H1 (cell line): ENCODE data around the gene BRCC3. TPM values are rescaled to one million over a fixed set of nuclear protein-coding genes. Genes with fewer than 3 reads are reported as not detected.

Source experiments
- CTCF ChIA-PET: fragments of 300-600 bp; sonication (Branson Sonifier 250); formaldehyde crosslinking; loops from one replicate; lab custom pipeline; 2021; ENCODE audit not compliant: partially characterized antibody; lab: Charles Lee
- POLR2A ChIA-PET: fragments of 300-600 bp; sonication (Branson Sonifier 250); formaldehyde crosslinking; loops from one replicate; lab custom pipeline; 2021; ENCODE audit warnings: inconsistent platforms; ENCODE audit not compliant: partially characterized antibody; lab: Charles Lee
- DNase-seq, 2 experiments: peaks; one replicate each; pipeline versions ENCODE4 v3.0.0 to v3.0.0-alpha.2; 2010 to 2022; ENCODE audit warnings: low spot score in 2 of 2, low read depth in 1 of 2, mixed read lengths in 1 of 2
- FAIRE-seq: peaks from 2 replicates; lab custom pipeline; 2011; peaks lifted over from hg19 to GRCh38; lab: Jason Lieb, UNC
- H2AFZ ChIP-seq: 2 replicates; pipeline ENCODE4 v1.8.1; 2012; ENCODE audit warnings: low read length, inconsistent platforms
- H2AK5ac ChIP-seq: 2 replicates; pipeline ENCODE4 v1.6.1; 2013; ENCODE audit warnings: low read depth, low read length
- H2BK120ac ChIP-seq: replicated peaks from 2 replicates; pipeline ENCODE3; 2013; ENCODE audit warnings: low read depth, low read length, inconsistent platforms
- H2BK12ac ChIP-seq: 2 replicates; pipeline ENCODE4 v1.6.1; 2013; ENCODE audit warnings: low read depth, low read length
- H2BK15ac ChIP-seq: 2 replicates; pipeline ENCODE4 v1.6.1; 2013; ENCODE audit warnings: low read length
- H2BK20ac ChIP-seq: 2 replicates; pipeline ENCODE4 v1.6.1; 2013; ENCODE audit warnings: low read length
- H2BK5ac ChIP-seq: 2 replicates; pipeline ENCODE4 v1.6.1; 2013; ENCODE audit warnings: low read depth, low read length
- H3K14ac ChIP-seq: 2 replicates; pipeline ENCODE4 v1.6.1; 2013; ENCODE audit warnings: inconsistent platforms; ENCODE audit not compliant: insufficient read length
- H3K18ac ChIP-seq: 2 replicates; pipeline ENCODE4 v1.6.1; 2013; ENCODE audit warnings: low read length; ENCODE audit errors: extremely low read depth
- H3K23ac ChIP-seq: 2 replicates; pipeline ENCODE4 v1.6.1; 2013; ENCODE audit warnings: inconsistent platforms; ENCODE audit not compliant: insufficient read length
- H3K23me2 ChIP-seq: 2 replicates; pipeline ENCODE4 v1.6.1; 2013; ENCODE audit warnings: low read depth, low read length
- H3K27ac ChIP-seq: 2 replicates; pipeline ENCODE4 v1.6.1; 2011; ENCODE audit warnings: low read depth, low read length, inconsistent platforms
- H3K27me3 ChIP-seq, 4 experiments: replicated peaks in 1 of 4; 1 replicate in 1 of 4; 2 replicates in 3 of 4; pipeline versions ENCODE4 v1.6.1 to v1.8.1; 2011 to 2013; ENCODE audit warnings: low read length in 3 of 4, mild to moderate bottlenecking in 3 of 4, inconsistent platforms in 2 of 4, mixed read lengths in 2 of 4, moderate library complexity in 1 of 4; ENCODE audit not compliant: control insufficient read depth in 3 of 4, insufficient read depth in 3 of 4; ENCODE audit errors: extremely low read depth in 1 of 4
- H3K36me3 ChIP-seq, 4 experiments: 2 replicates each; pipeline versions ENCODE4 v1.6.1 to v1.8.1; 2011 to 2013; ENCODE audit warnings: mild to moderate bottlenecking in 4 of 4, low read length in 3 of 4, moderate library complexity in 2 of 4, control low read depth in 1 of 4, inconsistent platforms in 1 of 4; ENCODE audit not compliant: insufficient read depth in 4 of 4, control insufficient read depth in 2 of 4
- H3K4ac ChIP-seq: replicated peaks from 2 replicates; pipeline ENCODE3; 2013; ENCODE audit warnings: low read length, low read depth, mixed read lengths, inconsistent platforms; ENCODE audit not compliant: insufficient read length
- H3K4me1 ChIP-seq, 4 experiments: replicated peaks in 1 of 4; 1 replicate in 1 of 4; 2 replicates in 3 of 4; pipeline versions ENCODE4 v1.6.1 to v1.8.1; 2011 to 2013; ENCODE audit warnings: low read length in 3 of 4, inconsistent platforms in 2 of 4, mixed read lengths in 1 of 4; ENCODE audit not compliant: insufficient read depth in 4 of 4, control insufficient read depth in 3 of 4
- H3K4me2 ChIP-seq, 2 experiments: 2 replicates each; pipeline versions ENCODE4 v1.6.1 to v1.8.1; 2011 to 2013; ENCODE audit warnings: low read depth in 2 of 2, low read length in 2 of 2, control low read depth in 1 of 2, inconsistent platforms in 1 of 2, mild to moderate bottlenecking in 1 of 2; ENCODE audit not compliant: insufficient read depth in 1 of 2
- H3K4me3 ChIP-seq, 4 experiments: fragments of 200-600, 300-600 bp in 1 of 4; sonication (generic), shearing (Covaris generic), sonication (Bioruptor Twin) in 1 of 4; 2 replicates each; pipeline versions ENCODE4 v1.5.1 to v1.8.1; 2011 to 2016; ENCODE audit warnings: low read length in 4 of 4, low read depth in 3 of 4, control low read depth in 2 of 4, inconsistent platforms in 2 of 4, mild to moderate bottlenecking in 2 of 4, mixed read lengths in 1 of 4, moderate library complexity in 1 of 4; ENCODE audit not compliant: insufficient read depth in 2 of 4; ENCODE audit errors: extremely low read depth in 1 of 4
- H3K56ac ChIP-seq: replicated peaks from 2 replicates; pipeline ENCODE3; 2013; ENCODE audit warnings: low read depth, mild to moderate bottlenecking, mixed read lengths, low read length, inconsistent platforms; ENCODE audit not compliant: insufficient read length
- H3K79me1 ChIP-seq: 2 replicates; pipeline ENCODE4 v1.6.1; 2013; ENCODE audit warnings: low read depth, low read length, control low read depth
- H3K79me2 ChIP-seq, 2 experiments: 2 replicates each; pipeline versions ENCODE4 v1.6.1 to v1.8.1; 2012 to 2013; ENCODE audit warnings: low read length in 2 of 2, mild to moderate bottlenecking in 2 of 2, inconsistent platforms in 1 of 2; ENCODE audit not compliant: insufficient read depth in 2 of 2, control insufficient read depth in 1 of 2
- H3K9ac ChIP-seq, 4 experiments: replicated peaks in 1 of 4; 1 replicate in 1 of 4; 2 replicates in 3 of 4; pipeline versions ENCODE4 v1.6.1 to v1.8.1; 2011 to 2013; ENCODE audit warnings: low read depth in 3 of 4, low read length in 3 of 4, control low read depth in 2 of 4, mild to moderate bottlenecking in 2 of 4, moderate library complexity in 2 of 4, inconsistent platforms in 1 of 4; ENCODE audit errors: extremely low read depth in 1 of 4
- H3K9me3 ChIP-seq, 2 experiments: 2 replicates each; pipeline versions ENCODE4 v1.6.1 to v1.8.1; 2012 to 2013; ENCODE audit warnings: mild to moderate bottlenecking in 2 of 2, moderate library complexity in 2 of 2, control low read depth in 1 of 2, inconsistent platforms in 1 of 2, low read depth in 1 of 2, low read length in 1 of 2, mixed read lengths in 1 of 2; ENCODE audit not compliant: insufficient read depth in 2 of 2
- H4K20me1 ChIP-seq, 2 experiments: replicated peaks in 1 of 2; 2 replicates each; pipeline versions ENCODE3 to v1.8.1; 2011 to 2013; ENCODE audit warnings: inconsistent platforms in 2 of 2, low read length in 2 of 2, mild to moderate bottlenecking in 1 of 2; ENCODE audit not compliant: insufficient read depth in 2 of 2, control insufficient read depth in 1 of 2
- H4K5ac ChIP-seq: 2 replicates; pipeline ENCODE4 v1.6.1; 2013; ENCODE audit warnings: low read length, low read depth, mixed read lengths, inconsistent platforms; ENCODE audit not compliant: insufficient read length
- H4K8ac ChIP-seq: 2 replicates; pipeline ENCODE4 v1.8.0; 2013; ENCODE audit warnings: mild to moderate bottlenecking, moderate library complexity, low read length, inconsistent platforms; ENCODE audit not compliant: insufficient read depth; ENCODE audit errors: extremely low read depth
- H4K91ac ChIP-seq: replicated peaks from 2 replicates; pipeline ENCODE3; 2013; ENCODE audit warnings: low read length, mixed read lengths, inconsistent platforms; ENCODE audit not compliant: insufficient read length
- BACH1 ChIP-seq: IDR thresholded peaks from 2 replicates; pipeline ENCODE4 v1.6.1; 2012; ENCODE audit warnings: low read length, improper control_type of control experiment
- EGR1 ChIP-seq: IDR thresholded peaks from 2 replicates; pipeline ENCODE4 v1.6.1; 2011; ENCODE audit warnings: low read depth, low read length, borderline replicate concordance
- RNF2 ChIP-seq: fragments of 200-900, 300-1000 bp; sonication (generic); IDR thresholded peaks from 2 replicates; pipeline ENCODE4 v1.7.1; 2016; ENCODE audit warnings: borderline replicate concordance, low read depth, mild to moderate bottlenecking, antibody characterized with exemption, low read length; ENCODE audit not compliant: poor library complexity, severe bottlenecking; ENCODE audit errors: missing control alignments
- RXRA ChIP-seq: IDR thresholded peaks from 2 replicates; pipeline ENCODE4 v1.6.1; 2011; ENCODE audit warnings: low read depth, mild to moderate bottlenecking, low read length, moderate library complexity; ENCODE audit not compliant: insufficient read depth
- SP2 ChIP-seq: IDR thresholded peaks from 2 replicates; pipeline ENCODE4 v1.6.1; 2012; ENCODE audit warnings: mild to moderate bottlenecking, low read length, inconsistent platforms
- WGBS, 2 experiments: shearing (Covaris generic) in 1 of 2; methylation state at CpG; one replicate each; pipeline versions ENCODE4 v1.1.6 to v1.1.7; 2013 to 2015; ENCODE audit warnings: low lambda C conversion rate in 2 of 2, mixed read lengths in 2 of 2, inconsistent platforms in 1 of 2, low coverage in 1 of 2, missing lambda C conversion rate in 1 of 2; ENCODE audit not compliant: insufficient replicate concordance in 2 of 2, insufficient coverage in 1 of 2, insufficient read length in 1 of 2; ENCODE audit errors: extremely low coverage in 1 of 2, missing lambda C conversion rate in 1 of 2; 5-methylcytosine and 5-hydroxymethylcytosine counted together
- polyA plus RNA-seq, 7 experiments: library from polyadenylated mRNA; depleted of rRNA in 3 of 7; stranded (reverse) in 5 of 7; unstranded in 2 of 7; fragments of >200 nt in 5 of 7; fragments of 200-250 nt in 2 of 7; gene quantifications; 1 replicate in 5 of 7; 2 replicates in 1 of 7; 4 replicates in 1 of 7; pipeline versions ENCODE4 v1.2.1 to v1.2.3, GENCODE V29; 2011 to 2013; ENCODE audit warnings: missing spikeins in 2 of 7, mixed read lengths in 2 of 7
- total RNA-seq: library from RNA; stranded (reverse); fragmentation: NEBNext Ultra II Directional; extraction: Animal tissue kit (Norgen Biotek cat#: 25700); gene quantifications from 2 replicates; pipeline ENCODE4 v1.2.1, GENCODE V29; 2021

Gene BRCC3
- total and polyA plus RNA-seq, 2 of the 8 experiments (the other 6 are each of a cell fraction or from before 2014, with no cell fraction given), result 13.1 to 23.2 TPM

DNA sequence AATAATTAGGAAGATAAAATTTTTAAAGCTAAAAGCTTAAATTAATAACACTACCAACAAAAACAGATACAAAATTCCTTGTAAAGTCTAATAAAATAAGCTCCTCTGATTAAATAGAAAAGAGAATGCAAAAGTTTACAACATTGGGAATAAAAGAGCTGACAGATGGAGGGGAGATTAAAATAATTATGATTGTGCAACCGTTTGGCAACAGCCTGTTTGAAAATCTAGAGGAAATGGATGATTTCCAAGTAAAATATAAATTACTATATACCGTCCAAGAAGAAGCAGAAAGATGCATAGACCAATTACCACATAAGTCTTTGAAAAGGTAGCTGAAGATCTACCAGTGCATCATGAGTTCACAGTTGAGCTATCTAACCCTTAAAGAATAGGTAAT, 98.6 kb downstream of the BRCC3 start:
- H3K56ac ChIP-seq, result no peak overlapping the region
- H3K27me3 ChIP-seq, result no peaks in the 10 kb centered on the region
- H3K27ac ChIP-seq, result no peak overlapping the region
- no peak overlapping the region for H3K23ac ChIP-seq
- H3K4me2 ChIP-seq, result no peak overlapping the region
- H2BK20ac ChIP-seq, result no peak overlapping the region
- no peaks in the 10 kb centered on the region for H3K79me1 ChIP-seq
- H3K4ac ChIP-seq, result no peak overlapping the region
- H3K4me1 ChIP-seq, result no peaks in the 10 kb centered on the region
- WGBS, 2 experiments, result 74% methylated on average over 2 of the region's 2 CpGs; no CpG with 5 or more reads in 1 of the 2 experiments
- no peaks in the 10 kb centered on the region for H3K36me3 ChIP-seq
- no peaks in the 10 kb centered on the region for H3K23me2 ChIP-seq
- H4K20me1 ChIP-seq, result no peaks in the 10 kb centered on the region
- no peak overlapping the region for H2AK5ac ChIP-seq
- no peak overlapping the region for H2BK15ac ChIP-seq
- H4K5ac ChIP-seq, result no peak overlapping the region
- no peak overlapping the region for H2BK12ac ChIP-seq
- H2AFZ ChIP-seq, result no peak overlapping the region
- H3K4me3 ChIP-seq, result no peak overlapping the region
- POLR2A ChIA-PET, result no interaction called here
- no peak for TF ChIP-seq RXRA
- TF ChIP-seq BACH1, result no peak
- TF ChIP-seq RNF2, result no peak
- no peak for TF ChIP-seq SP2
- no peak for TF ChIP-seq EGR1
- TF ChIP-seq, all 59 proteins: peak for 0
- DNase-seq (no peak), FAIRE-seq (no peak)
- Histone ChIP-seq H3K14ac (no peak overlapping the region), H2BK120ac (no peak overlapping the region), H3K79me2 (no peaks in the 10 kb centered on the region), H3K9ac (no peak overlapping the region), H4K91ac (no peak overlapping the region), H3K9me3 (no peaks in the 10 kb centered on the region), H3K18ac (no peak overlapping the region), H4K8ac (no peak overlapping the region), H2BK5ac (no peak overlapping the region)
- CTCF ChIA-PET, result no interaction called here
